Endothelial cell (in vitro differentiated cells): ENCODE data around the gene CRIP2. TPM values are rescaled to one million over a fixed set of nuclear protein-coding genes. Genes with fewer than 3 reads are reported as not detected.

ENCODE experiments used
- DNase-seq: peaks from one replicate; pipeline ENCODE4 v3.0.0; 2021; ENCODE audit warnings: low spot score
- H3K27ac Mint-ChIP-seq: one replicate; pipeline ENCODE4 v1.8.0; 2021; ENCODE audit warnings: mixed read lengths, inconsistent platforms; ENCODE audit not compliant: unreplicated experiment
- H3K27me3 Mint-ChIP-seq: one replicate; pipeline ENCODE4 v1.8.0; 2021; ENCODE audit warnings: mild to moderate bottlenecking, moderate library complexity, mixed read lengths, inconsistent platforms; ENCODE audit not compliant: unreplicated experiment
- H3K36me3 Mint-ChIP-seq: one replicate; pipeline ENCODE4 v1.8.0; 2021; ENCODE audit warnings: mild to moderate bottlenecking, low read depth, mixed read lengths, inconsistent platforms; ENCODE audit not compliant: unreplicated experiment
- H3K4me1 Mint-ChIP-seq: one replicate; pipeline ENCODE4 v1.8.0; 2021; ENCODE audit warnings: mild to moderate bottlenecking, mixed read lengths, inconsistent platforms; ENCODE audit not compliant: unreplicated experiment
- H3K4me3 Mint-ChIP-seq: one replicate; pipeline ENCODE4 v1.8.0; 2021; ENCODE audit warnings: mild to moderate bottlenecking, mixed read lengths, inconsistent platforms; ENCODE audit not compliant: unreplicated experiment
- H3K9me3 Mint-ChIP-seq: one replicate; pipeline ENCODE4 v1.8.0; 2021; ENCODE audit warnings: mixed read lengths, inconsistent platforms; ENCODE audit not compliant: unreplicated experiment
- CTCF ChIP-seq: fragments of 200-600 bp; sonication (generic); IDR thresholded peaks from one replicate; pipeline ENCODE4 v1.5.0; 2021; ENCODE audit warnings: antibody characterized with exemption; ENCODE audit not compliant: unreplicated experiment
- total RNA-seq: library from RNA; stranded (reverse); fragmentation: NEBNext Ultra II Directional; extraction: Animal tissue kit (Norgen Biotek cat#: 25700); gene quantifications from one replicate; pipeline ENCODE4 v1.2.1, GENCODE V29; 2021; ENCODE audit not compliant: unreplicated experiment

CRIP2 gene
- total RNA-seq, 1 donor from 2014 or later, result 67.4 TPM

- no peak for TF ChIP-seq CTCF
Measured at GRCh38 chr14:105466531-105467248, 7.9 kb upstream of the CRIP2 start.

GRCh38 chr14:105467249-105467941 is 7.2 kb upstream of the CRIP2 start:
- no peak overlapping the region for H3K27ac Mint-ChIP-seq
- peaks cover 5% of the 10 kb centered on the region for H3K27me3 Mint-ChIP-seq
- no peak for DNase-seq
- H3K9me3 Mint-ChIP-seq, result no peaks in the 10 kb centered on the region
- H3K36me3 Mint-ChIP-seq, result peaks cover 4% of the 10 kb centered on the region
- no peak for TF ChIP-seq CTCF
- H3K4me3 Mint-ChIP-seq, result no peak overlapping the region
- no peaks in the 10 kb centered on the region for H3K4me1 Mint-ChIP-seq

More at GRCh38 chr14:105466531-105467248, 7.9 kb upstream of the CRIP2 start:
- DNase-seq, result no peak
- Mint-ChIP-seq H3K36me3 (peaks cover 6% of the 10 kb centered on the region), H3K27ac (no peak overlapping the region), H3K4me1 (no peaks in the 10 kb centered on the region), H3K4me3 (no peak overlapping the region), H3K27me3 (peaks cover 10% of the 10 kb centered on the region), H3K9me3 (no peaks in the 10 kb centered on the region)

DNA sequence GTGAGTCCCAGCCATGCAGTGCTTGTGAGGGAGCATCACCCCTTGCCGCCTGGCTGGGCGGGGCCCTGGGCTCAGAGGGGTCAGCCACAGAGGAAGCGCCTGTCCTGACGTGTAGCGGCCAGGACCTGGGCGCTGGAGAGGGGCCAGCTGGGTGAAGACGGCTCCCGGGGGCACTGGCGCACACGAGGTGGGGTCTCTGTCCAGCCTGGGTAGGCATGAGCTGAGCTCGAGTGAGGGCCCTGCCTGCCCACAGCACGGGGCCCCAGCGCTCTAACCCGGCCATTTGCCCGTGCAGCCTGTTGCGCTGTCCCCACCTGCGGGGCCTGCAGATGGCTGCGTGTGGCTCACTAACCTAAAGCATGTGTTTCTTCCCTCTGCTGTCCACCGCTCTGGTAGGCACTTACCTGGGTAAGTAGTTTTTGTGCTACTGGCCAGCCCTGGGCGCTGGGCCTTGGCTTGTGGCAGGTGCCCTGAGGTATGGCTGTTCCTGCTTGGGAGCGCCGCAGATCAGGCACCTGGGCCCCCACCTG is 6.6 kb upstream of the CRIP2 start:
- Mint-ChIP-seq H3K27me3 (peaks cover 4% of the 10 kb centered on the region), H3K4me1 (no peaks in the 10 kb centered on the region), H3K27ac (no peak overlapping the region), H3K9me3 (no peaks in the 10 kb centered on the region), H3K36me3 (peaks cover 3% of the 10 kb centered on the region), H3K4me3 (no peak overlapping the region)
- no peak for DNase-seq
- TF ChIP-seq CTCF, result no peak

GRCh38 chr14:105468621-105469241 is 5.9 kb upstream of the CRIP2 start:
- Mint-ChIP-seq H3K36me3 (no peaks in the 10 kb centered on the region), H3K4me1 (no peaks in the 10 kb centered on the region), H3K4me3 (no peak overlapping the region), H3K27me3 (peaks cover 4% of the 10 kb centered on the region), H3K9me3 (no peaks in the 10 kb centered on the region), H3K27ac (no peak overlapping the region)
- no peak for TF ChIP-seq CTCF
- no peak for DNase-seq
